Fibroblast of lung (primary cell): ENCODE results near the gene PRR36. TPM values are rescaled to one million over a fixed set of nuclear protein-coding genes. Genes with fewer than 3 reads are reported as not detected.

ENCODE experiments used
- DNase-seq, 2 donors: peaks; one replicate each; pipeline versions ENCODE4 v3.0.0 to v3.0.0-alpha.2; 2010; ENCODE audit warnings: low read depth in 2 of 2
- H2AFZ ChIP-seq: 2 replicates; pipeline ENCODE4 v1.5.1; 2012; ENCODE audit warnings: low read length, control low read depth, inconsistent platforms
- H3K27ac ChIP-seq: 2 replicates; pipeline ENCODE4 v1.5.1; 2011; ENCODE audit warnings: low read length, control low read depth; ENCODE audit not compliant: insufficient read depth
- H3K27me3 ChIP-seq: 2 replicates; pipeline ENCODE4 v1.5.1; 2011; ENCODE audit warnings: mild to moderate bottlenecking, low read length; ENCODE audit not compliant: control insufficient read depth, insufficient read depth
- H3K36me3 ChIP-seq: 2 replicates; pipeline ENCODE4 v1.5.1; 2011; ENCODE audit warnings: low read length; ENCODE audit not compliant: control insufficient read depth, insufficient read depth
- H3K4me1 ChIP-seq: 2 replicates; pipeline ENCODE4 v1.5.1; 2011; ENCODE audit warnings: low read length; ENCODE audit not compliant: control insufficient read depth, insufficient read depth; ENCODE audit errors: extremely low read depth
- H3K4me2 ChIP-seq: 2 replicates; pipeline ENCODE4 v1.5.1; 2011; ENCODE audit warnings: low read length, control low read depth; ENCODE audit not compliant: insufficient read depth; ENCODE audit errors: extremely low read depth
- H3K4me3 ChIP-seq, 4 experiments: fragments of 200-600 bp in 1 of 4; sonication (generic) in 1 of 4; replicated peaks in 1 of 4; 2 replicates each; pipeline ENCODE4 v1.5.1; 2011 to 2016; ENCODE audit warnings: low read length in 4 of 4, low read depth in 3 of 4, mild to moderate bottlenecking in 3 of 4, control low read depth in 2 of 4, inconsistent platforms in 1 of 4, mixed read lengths in 1 of 4; ENCODE audit not compliant: insufficient read depth in 1 of 4; ENCODE audit errors: control extremely low read depth in 1 of 4
- H3K79me2 ChIP-seq: 2 replicates; pipeline ENCODE4 v1.5.1; 2012; ENCODE audit warnings: mild to moderate bottlenecking, low read length, inconsistent platforms; ENCODE audit not compliant: control insufficient read depth, insufficient read depth
- H3K9ac ChIP-seq: 2 replicates; pipeline ENCODE4 v1.5.1; 2011; ENCODE audit warnings: mild to moderate bottlenecking, low read length, control low read depth; ENCODE audit not compliant: insufficient read depth
- H3K9me3 ChIP-seq: 2 replicates; pipeline ENCODE4 v1.5.1; 2012; ENCODE audit warnings: low read depth, low read length; ENCODE audit not compliant: control insufficient read depth, insufficient read depth
- H4K20me1 ChIP-seq: 2 replicates; pipeline ENCODE4 v1.5.1; 2011; ENCODE audit warnings: low read length; ENCODE audit not compliant: control insufficient read depth, insufficient read depth; ENCODE audit errors: extremely low read depth
- CTCF ChIP-seq, 2 donors: IDR thresholded peaks in 1 of 2; conservative IDR thresholded peaks in 1 of 2; 1 replicate in 1 of 2; 2 replicates in 1 of 2; pipeline ENCODE4 v1.5.1; 2011 to 2012; ENCODE audit warnings: low read length in 2 of 2, control low read depth in 1 of 2, inconsistent platforms in 1 of 2, low read depth in 1 of 2, mild to moderate bottlenecking in 1 of 2
- EZH2 ChIP-seq: IDR thresholded peaks from 2 replicates; pipeline ENCODE4 v1.5.1; 2012; ENCODE audit warnings: low read length, control low read depth, mild to moderate bottlenecking; ENCODE audit errors: missing control alignments
- polyA plus RNA-seq, 2 donors: library from polyadenylated mRNA; depleted of rRNA in 1 of 2; stranded (reverse) in 1 of 2; unstranded in 1 of 2; fragments of >200 nt; gene quantifications; 2 replicates each; pipeline ENCODE4 v1.2.1, GENCODE V29; 2011 to 2012; ENCODE audit warnings: missing spikeins in 1 of 2
- total RNA-seq: library from RNA; depleted of rRNA; stranded (reverse); fragments of >200 nt; gene quantifications from 2 replicates; pipeline ENCODE4 v1.2.1, GENCODE V29; 2014

PRR36 gene
- total and polyA plus RNA-seq, 2 donors (not counting 1 experiment from before 2014, with no cell fraction given): under 0.01 TPM; not detected in 1

GRCh38 chr19:7903244-7904073 lies 29.3 kb upstream of the PRR36 start, which contains the start of gene MAP2K7:
Gene MAP2K7, plus strand, starts transcription at chr19:7903877. Its CDS starts 68 bp downstream, at chr19:7903945.
- Histone ChIP-seq H3K4me3 (peak within 1 kb of the TSS; percentile 78 to 88 (median 85)), H4K20me1 (no peaks in the 10 kb centered on the region), H3K27me3 (no peaks in the 10 kb centered on the region), H3K4me1 (peaks cover 6% of the 10 kb centered on the region), H2AFZ (peak within 1 kb of the TSS; percentile 62), H3K79me2 (peaks cover 29% of the 10 kb centered on the region), H3K36me3 (peaks cover 7% of the 10 kb centered on the region), H3K9ac (peak within 1 kb of the TSS; percentile 88), H3K9me3 (no peaks in the 10 kb centered on the region), H3K27ac (peak within 1 kb of the TSS; percentile 86), H3K4me2 (peak within 1 kb of the TSS; percentile 95)
- TF ChIP-seq EZH2 (no peak), CTCF (conservative IDR thresholded peaks at IDR 0.05 in 1 of 2, IDR thresholded peaks at IDR 0.05 in 1 of 2; ENCODE audit: low read depth in 1 of 2, low read length in 2 of 2) (peak; percentile 31 to 59)
- DNase-seq: peak; percentile 95 to 99

GRCh38 chr19:7902796-7903243 lies 28.6 kb upstream of the PRR36 start:
- peak overlapping the region; percentile 41 for H3K9ac ChIP-seq
- peaks cover 29% of the 10 kb centered on the region for H3K79me2 ChIP-seq
- H3K4me3 ChIP-seq: peak overlapping the region; percentile 55 to 76 (median 65)
- TF ChIP-seq EZH2 (no peak), CTCF (conservative IDR thresholded peaks at IDR 0.05 in 1 of 2, IDR thresholded peaks at IDR 0.05 in 1 of 2; ENCODE audit: low read depth in 1 of 2, low read length in 2 of 2) (no peak)
- H3K9me3 ChIP-seq: no peaks in the 10 kb centered on the region
- H3K27ac ChIP-seq: peak overlapping the region; percentile 57
- H3K27me3 ChIP-seq: no peaks in the 10 kb centered on the region
- peaks cover 7% of the 10 kb centered on the region for H3K36me3 ChIP-seq
- peak overlapping the region; percentile 62 for H2AFZ ChIP-seq
- no peaks in the 10 kb centered on the region for H4K20me1 ChIP-seq
- H3K4me2 ChIP-seq: peak overlapping the region; percentile 90
- DNase-seq: no peak
- H3K4me1 ChIP-seq: peaks cover 6% of the 10 kb centered on the region

- no peak overlapping the region for H3K4me3 ChIP-seq
- no peaks in the 10 kb centered on the region for H4K20me1 ChIP-seq
- H2AFZ ChIP-seq: no peak overlapping the region
- DNase-seq: no peak
- no peak overlapping the region for H3K9ac ChIP-seq
- H3K79me2 ChIP-seq: peaks cover 23% of the 10 kb centered on the region
- H3K9me3 ChIP-seq: no peaks in the 10 kb centered on the region
- no peaks in the 10 kb centered on the region for H3K27me3 ChIP-seq
- H3K4me1 ChIP-seq: peaks cover 6% of the 10 kb centered on the region
- no peak overlapping the region for H3K27ac ChIP-seq
- no peak for TF ChIP-seq CTCF (conservative IDR thresholded peaks at IDR 0.05 in 1 of 2, IDR thresholded peaks at IDR 0.05 in 1 of 2; ENCODE audit: low read depth in 1 of 2, low read length in 2 of 2)
- TF ChIP-seq EZH2: no peak
- H3K36me3 ChIP-seq: peaks cover 5% of the 10 kb centered on the region
- no peak overlapping the region for H3K4me2 ChIP-seq
Observed at GRCh38 chr19:7901337-7901736, 27.1 kb upstream of the PRR36 start.
